NOMO-1 (cell line): ENCODE data around the gene KLK14.
A peak's percentile ranks its signal among the peaks of the same experiment; 100 is the strongest.

Source experiments
- DNase-seq, 2 experiments: peaks; one replicate each; lab custom pipeline; 2025; ENCODE audit not compliant: unreplicated experiment in 2 of 2; lab: John Stamatoyannopoulos, UW

KLK14 gene

GRCh38 chr19:51082611-51083010 lies at the start of gene KLK14:
KLK14 (minus strand) TSS chr19:51082887; CDS start chr19:51082614, 273 bp downstream.
- no peak for DNase-seq

- peak; percentile 77 to 78 for DNase-seq
These were observed 49.3 kb upstream of the KLK14 start for GRCh38 chr19:51131780-51132680.

- no peak for DNase-seq
These were observed 47.0 kb upstream of the KLK14 start for GRCh38 chr19:51129716-51130115.

- DNase-seq = no peak
These were observed 45.5 kb upstream of the KLK14 start for GRCh38 chr19:51128227-51128626.

DNA sequence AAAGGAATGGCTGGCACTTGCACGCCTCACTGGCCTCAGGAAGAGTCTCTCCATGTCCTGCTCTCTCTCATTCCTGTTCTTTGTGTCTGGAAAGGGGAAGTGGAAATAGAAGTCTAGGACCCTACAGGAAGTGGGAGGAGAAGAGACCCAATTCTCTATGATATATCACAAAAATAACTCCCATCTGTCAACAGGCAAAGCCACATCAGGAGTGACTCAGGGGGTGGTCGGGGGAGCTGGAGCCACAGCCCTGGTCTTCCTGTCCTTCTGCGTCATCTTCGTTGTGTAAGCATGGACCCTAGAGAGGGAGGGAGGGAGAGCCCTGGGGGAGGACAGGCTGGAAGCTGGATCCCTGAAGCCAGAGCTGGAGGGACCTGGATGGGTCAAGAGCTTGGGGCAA lies 45.1 kb upstream of the KLK14 start:
- DNase-seq = peak; percentile 81 to 88

DNA sequence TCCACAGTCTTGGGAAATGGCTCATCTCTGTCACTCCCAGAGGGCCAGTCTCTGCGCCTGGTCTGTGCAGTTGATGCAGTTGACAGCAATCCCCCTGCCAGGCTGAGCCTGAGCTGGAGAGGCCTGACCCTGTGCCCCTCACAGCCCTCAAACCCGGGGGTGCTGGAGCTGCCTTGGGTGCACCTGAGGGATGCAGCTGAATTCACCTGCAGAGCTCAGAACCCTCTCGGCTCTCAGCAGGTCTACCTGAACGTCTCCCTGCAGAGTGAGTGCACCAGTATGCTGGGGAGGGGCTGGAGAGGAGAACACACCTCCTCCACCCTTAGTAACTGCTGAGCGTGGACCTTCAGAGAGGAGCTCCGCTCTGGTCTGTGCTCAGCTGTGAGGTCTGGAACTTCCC lies 44.3 kb upstream of the KLK14 start:
- no peak for DNase-seq

DNA sequence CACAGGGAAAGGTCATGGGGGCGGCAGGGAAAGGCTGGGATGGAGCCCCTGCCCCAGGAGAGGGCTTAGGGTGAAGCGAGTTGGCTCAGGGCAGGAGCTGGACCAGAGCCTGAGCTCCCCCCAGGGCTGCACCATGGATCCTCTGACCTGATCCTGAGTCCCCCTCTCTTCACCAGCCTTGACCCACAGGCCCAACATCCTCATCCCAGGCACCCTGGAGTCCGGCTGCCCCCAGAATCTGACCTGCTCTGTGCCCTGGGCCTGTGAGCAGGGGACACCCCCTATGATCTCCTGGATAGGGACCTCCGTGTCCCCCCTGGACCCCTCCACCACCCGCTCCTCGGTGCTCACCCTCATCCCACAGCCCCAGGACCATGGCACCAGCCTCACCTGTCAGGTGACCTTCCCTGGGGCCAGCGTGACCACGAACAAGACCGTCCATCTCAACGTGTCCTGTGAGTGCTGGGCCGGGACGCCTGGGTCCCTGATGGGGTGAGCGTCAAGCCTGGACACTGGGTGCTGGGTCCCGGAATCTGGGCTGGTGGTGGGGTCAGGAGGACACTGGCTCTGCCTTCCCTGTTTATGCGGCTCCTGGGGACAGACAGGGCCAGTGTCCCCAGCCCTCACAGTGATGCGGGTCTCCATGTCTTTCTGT lies 42.9 kb upstream of the KLK14 start:
- no peak for DNase-seq

DNA sequence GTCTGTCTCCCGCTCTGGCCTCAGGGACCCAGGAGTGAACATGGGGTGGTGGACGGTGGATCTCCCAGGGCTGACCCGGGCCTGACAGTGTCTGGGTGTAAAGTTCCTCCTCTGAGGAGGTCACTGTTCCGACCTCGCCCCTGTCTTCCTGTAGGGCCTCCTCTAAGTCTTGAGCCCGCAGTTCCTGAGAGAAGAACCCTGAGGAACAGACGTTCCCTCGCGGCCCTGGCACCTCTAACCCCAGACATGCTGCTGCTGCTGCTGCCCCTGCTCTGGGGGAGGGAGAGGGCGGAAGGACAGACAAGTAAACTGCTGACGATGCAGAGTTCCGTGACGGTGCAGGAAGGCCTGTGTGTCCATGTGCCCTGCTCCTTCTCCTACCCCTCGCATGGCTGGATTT lies 42.0 kb upstream of the KLK14 start, which contains the start of gene SIGLEC9:
Gene SIGLEC9, plus strand, starts transcription at position 178 of the 400 bp plus-strand sequence. Its CDS starts 69 bp downstream, at position 247.
- no peak for DNase-seq

DNA sequence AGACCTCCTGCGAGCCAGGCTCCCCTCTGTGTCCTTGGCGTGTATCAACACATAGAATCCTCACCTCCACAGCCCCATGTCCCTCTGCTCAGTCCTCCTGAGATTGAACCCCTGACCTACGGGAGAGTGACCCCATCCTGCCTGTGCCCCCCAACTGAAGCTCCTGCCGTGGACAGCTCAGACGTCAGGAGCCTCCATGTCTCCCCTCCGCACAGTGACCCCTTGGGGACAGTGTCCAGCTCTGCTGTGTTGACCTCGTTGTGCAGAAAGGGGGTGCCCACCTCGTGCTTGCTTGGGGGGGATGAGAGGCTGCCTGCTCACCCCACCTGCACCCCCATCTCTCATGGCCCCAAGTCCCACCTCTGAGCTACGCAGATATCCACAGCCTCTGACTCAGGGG lies 41.5 kb upstream of the KLK14 start:
- DNase-seq = no peak

- no peak for DNase-seq
These were observed 41.1 kb upstream of the KLK14 start for GRCh38 chr19:51123802-51124201.

GRCh38 chr19:51123381-51123800 lies 40.7 kb upstream of the KLK14 start:
- peak; percentile 70 to 87 for DNase-seq

- no peak for DNase-seq
These were observed 39.7 kb upstream of the KLK14 start for GRCh38 chr19:51122112-51122981.

- DNase-seq = no peak
These were observed 38.6 kb upstream of the KLK14 start for GRCh38 chr19:51121257-51121656.

GRCh38 chr19:51120160-51120559 lies 37.5 kb upstream of the KLK14 start:
- DNase-seq = no peak

DNA sequence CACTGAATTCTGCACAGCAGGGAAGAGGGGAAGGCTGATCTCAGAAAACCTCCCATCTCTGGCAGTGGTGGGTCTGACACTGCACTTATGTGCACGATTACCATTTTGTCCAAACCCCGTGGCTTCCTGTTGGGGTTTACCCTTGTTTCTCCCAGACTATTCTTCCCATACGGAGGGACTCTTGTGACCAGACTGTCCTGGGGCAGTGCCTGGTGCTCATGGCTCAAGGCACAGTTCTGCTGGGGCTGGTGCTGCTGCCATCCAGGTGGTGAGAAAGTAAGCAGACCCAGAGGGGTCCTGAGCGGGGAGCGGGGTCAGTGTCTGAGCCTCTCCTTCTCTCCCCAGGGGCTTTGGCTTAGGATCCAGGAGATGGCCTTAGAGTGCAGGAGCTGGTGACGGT lies 36.9 kb upstream of the KLK14 start:
- DNase-seq = no peak

DNA sequence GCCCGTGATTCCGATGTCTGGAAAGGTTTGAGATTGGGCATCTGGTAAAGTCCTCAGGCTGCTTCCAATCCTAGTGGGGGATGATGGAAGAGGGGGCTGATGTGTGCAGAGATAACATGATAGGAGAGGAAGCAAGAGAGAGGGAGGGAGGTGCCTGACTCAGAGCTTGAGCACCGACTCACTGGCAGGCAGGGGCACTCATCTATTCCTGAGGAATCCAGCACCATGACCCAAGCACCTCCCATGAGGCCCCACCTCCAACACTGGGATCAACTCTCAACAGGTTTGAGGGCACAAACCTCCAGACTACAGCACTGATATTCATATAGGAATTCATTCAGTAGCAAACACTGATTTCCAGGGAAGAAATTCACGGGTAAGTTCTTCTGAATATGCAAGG lies 36.4 kb upstream of the KLK14 start:
- DNase-seq = no peak

DNA sequence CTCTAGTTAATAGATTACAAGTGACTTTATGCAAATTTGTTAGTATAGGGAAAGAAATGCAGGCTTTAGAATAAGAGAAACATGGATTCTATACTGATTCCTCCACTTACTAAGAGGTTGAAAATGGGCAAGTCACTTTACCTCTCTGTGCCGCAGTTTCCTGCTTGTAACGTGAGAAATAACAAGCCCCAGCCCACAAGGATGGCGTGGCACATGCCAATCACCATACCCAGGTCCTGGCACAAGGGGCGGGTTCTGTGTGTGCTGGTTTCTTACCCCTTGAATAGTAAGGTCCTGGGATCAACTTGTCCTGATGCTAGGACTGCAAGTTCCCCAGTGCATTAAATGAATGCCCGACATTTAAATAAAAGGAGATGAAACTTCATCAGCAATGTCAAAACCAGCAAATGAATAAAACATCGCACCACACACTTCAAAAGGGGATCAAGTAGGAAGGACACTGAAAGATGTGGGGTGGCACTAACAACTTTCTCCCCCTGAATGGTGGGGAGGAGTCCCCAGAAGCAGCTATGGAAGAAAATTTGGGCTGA lies 34.1 kb upstream of the KLK14 start:
- no peak for DNase-seq

GRCh38 chr19:51114087-51114729 lies 31.5 kb upstream of the KLK14 start:
- DNase-seq = peak; percentile 28 to 89

GRCh38 chr19:51111606-51112005 lies 28.9 kb upstream of the KLK14 start:
- DNase-seq = no peak

- DNase-seq = no peak
These were observed 27.9 kb upstream of the KLK14 start for GRCh38 chr19:51110666-51110971.
